HEK293T (cell line): ENCODE measurements around the gene MON1B.

ENCODE experiments used
- BHLHE40 ChIP-seq: fragments of 450-650 bp; IDR thresholded peaks from 2 replicates; pipeline ENCODE4 v1.6.1; 2016; ENCODE audit warnings: mild to moderate bottlenecking, moderate library complexity, borderline replicate concordance
- CTBP1 ChIP-seq: fragments of 450-650 bp; IDR thresholded peaks from 2 replicates; pipeline ENCODE4 v1.6.1; 2016; ENCODE audit warnings: borderline replicate concordance
- ELF4 ChIP-seq: fragments of 450-650 bp; IDR thresholded peaks from 2 replicates; pipeline ENCODE4 v1.6.1; 2017; ENCODE audit warnings: antibody characterized with exemption
- FOXA1 ChIP-seq: fragments of 450-650 bp; IDR thresholded peaks from 2 replicates; pipeline ENCODE4 v1.6.1; 2016; ENCODE audit warnings: mild to moderate bottlenecking
- FOXM1 ChIP-seq: fragments of 450-650 bp; IDR thresholded peaks from 2 replicates; pipeline ENCODE4 v1.6.1; 2017; ENCODE audit warnings: mild to moderate bottlenecking, borderline replicate concordance
- HDGF ChIP-seq: fragments of 450-650 bp; IDR thresholded peaks from 2 replicates; pipeline ENCODE4 v1.6.1; 2017; ENCODE audit warnings: antibody characterized with exemption, borderline replicate concordance
- NFRKB ChIP-seq: fragments of 450-650 bp; IDR thresholded peaks from 2 replicates; pipeline ENCODE4 v1.6.1; 2016; ENCODE audit warnings: mild to moderate bottlenecking, moderate library complexity
- SP1 ChIP-seq: fragments of 450-650 bp; IDR thresholded peaks from 2 replicates; pipeline ENCODE4 v1.6.1; 2017
- SUZ12 ChIP-seq: fragments of 450-650 bp; IDR thresholded peaks from 2 replicates; pipeline ENCODE4 v1.6.1; 2016; ENCODE audit warnings: mild to moderate bottlenecking
- TARDBP ChIP-seq: fragments of 450-650 bp; IDR thresholded peaks from 2 replicates; pipeline ENCODE4 v1.6.1; 2016

- no peak for TF ChIP-seq FOXA1
- TF ChIP-seq HDGF = no peak
- TF ChIP-seq NFRKB = no peak
- no peak for TF ChIP-seq ELF4
- TF ChIP-seq BHLHE40 = no peak
- no peak for TF ChIP-seq SP1
- no peak for TF ChIP-seq CTBP1
- TF ChIP-seq FOXM1 = no peak
- no peak for TF ChIP-seq SUZ12
- no peak for TF ChIP-seq TARDBP
Measured at GRCh38 chr16:77190190-77190477, 856 bp upstream of the MON1B start.
